ENCODE data around the gene NAV3.
A peak's percentile ranks its signal among the peaks of the same experiment; 100 is the strongest.

Gene NAV3

DNA sequence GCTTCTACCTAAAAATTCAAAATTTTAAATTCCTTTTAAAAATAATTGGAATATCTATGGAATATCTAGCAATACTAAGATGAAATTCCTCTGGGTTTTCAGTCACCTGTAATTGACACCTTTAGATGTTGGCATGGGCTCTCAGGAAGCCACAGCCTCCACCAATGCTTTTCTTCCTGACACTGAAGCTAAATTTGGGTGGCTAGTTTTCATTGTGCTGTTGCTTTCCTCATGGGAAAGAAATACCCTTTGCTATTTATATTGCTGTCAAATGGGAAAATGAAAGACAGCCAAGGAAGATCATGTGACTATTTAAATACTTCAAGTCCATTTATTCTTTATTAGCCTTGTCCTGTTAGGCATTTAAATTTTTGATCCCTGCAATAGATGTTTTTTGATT, 313.0 kb downstream of the NAV3 start:
- Mint-ChIP-seq H3K27ac (no peak overlapping the region), H3K36me3 (no peaks in the 10 kb centered on the region), H3K4me1 (no peaks in the 10 kb centered on the region), H3K4me3 (no peak overlapping the region), H3K9me3 (no peaks in the 10 kb centered on the region), H3K27me3 (no peaks in the 10 kb centered on the region)
- no peak for ATAC-seq (replicated peaks)
- DNase-seq, result no peak

DNA sequence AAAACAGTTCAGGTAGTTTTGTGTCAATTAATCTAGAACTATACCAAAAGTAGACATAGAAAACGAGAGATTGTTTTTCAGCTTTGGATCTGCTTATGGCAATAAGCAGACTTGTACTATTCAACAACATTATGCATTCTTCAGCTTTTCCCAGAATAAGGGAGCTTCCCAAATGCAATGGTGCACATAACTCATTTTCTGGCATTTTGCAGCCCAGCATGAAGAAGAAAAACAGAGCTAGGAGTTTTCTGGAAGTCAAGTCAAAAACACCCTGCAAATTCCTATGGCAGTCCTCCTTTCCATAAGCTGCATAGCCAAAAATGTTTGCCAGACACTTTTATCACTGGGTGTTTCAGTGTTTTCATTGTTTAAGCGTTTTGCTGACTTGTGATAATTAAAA, 314.7 kb downstream of the NAV3 start:
- Mint-ChIP-seq H3K4me1 (no peaks in the 10 kb centered on the region), H3K27me3 (no peaks in the 10 kb centered on the region), H3K27ac (no peak overlapping the region), H3K9me3 (no peaks in the 10 kb centered on the region), H3K4me3 (no peak overlapping the region), H3K36me3 (no peaks in the 10 kb centered on the region)
- no peak for DNase-seq
- ATAC-seq (replicated peaks), result no peak

GRCh38 chr12:78146365-78146772, 315.7 kb downstream of the NAV3 start:
- DNase-seq, result no peak
- H3K36me3 Mint-ChIP-seq, result no peaks in the 10 kb centered on the region

DNA sequence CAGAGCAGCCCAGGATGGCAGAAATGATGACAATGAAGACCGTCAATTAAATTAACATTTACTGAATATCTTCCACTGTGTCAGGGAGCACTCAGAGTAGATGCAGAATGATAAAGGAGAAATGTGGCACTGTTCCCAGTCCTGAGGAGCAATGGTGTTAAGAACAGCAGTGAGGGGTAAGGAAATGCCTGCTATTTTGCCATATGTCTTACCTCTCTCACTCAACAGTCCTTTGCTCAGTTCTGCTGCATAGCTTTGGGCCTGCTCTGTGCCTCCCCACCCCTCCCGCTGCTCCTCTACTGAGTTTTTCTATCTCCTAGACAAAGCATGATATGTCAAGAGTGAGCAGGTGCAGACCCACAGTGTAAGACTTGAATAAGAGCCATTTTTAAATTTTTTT, 318.8 kb downstream of the NAV3 start:
- H3K27ac Mint-ChIP-seq, result no peak overlapping the region
- H3K27me3 Mint-ChIP-seq, result no peaks in the 10 kb centered on the region
- ATAC-seq (replicated peaks), result no peak
- no peaks in the 10 kb centered on the region for H3K4me1 Mint-ChIP-seq
- no peak overlapping the region for H3K4me3 Mint-ChIP-seq
- no peaks in the 10 kb centered on the region for H3K36me3 Mint-ChIP-seq
- DNase-seq, result no peak
- no peaks in the 10 kb centered on the region for H3K9me3 Mint-ChIP-seq

More at GRCh38 chr12:78146365-78146772, 315.7 kb downstream of the NAV3 start:
- Mint-ChIP-seq H3K4me1 (no peaks in the 10 kb centered on the region), H3K4me3 (no peak overlapping the region), H3K27me3 (no peaks in the 10 kb centered on the region), H3K27ac (no peak overlapping the region), H3K9me3 (no peaks in the 10 kb centered on the region)
- ATAC-seq (replicated peaks), result peak; percentile 43 to 45

DNA sequence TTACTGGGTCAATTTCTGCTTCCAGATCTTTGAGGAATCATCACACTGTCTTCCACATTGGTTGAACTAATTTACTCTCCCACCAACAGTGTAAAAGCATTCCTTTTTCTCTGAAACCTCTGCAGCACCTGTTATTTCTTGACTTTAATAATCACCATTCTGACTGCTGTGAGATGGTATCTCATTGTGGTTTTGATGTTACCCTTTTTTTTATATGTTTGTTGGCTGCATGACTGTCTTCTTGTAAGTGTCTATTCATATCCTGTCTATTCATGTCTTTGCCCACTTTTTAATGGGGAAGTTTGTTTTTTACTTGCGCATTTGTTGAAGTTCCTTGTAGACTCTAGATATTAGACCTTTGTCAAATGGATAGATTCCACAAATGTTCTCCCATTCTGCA, 324.9 kb downstream of the NAV3 start:
- Mint-ChIP-seq H3K4me3 (no peak overlapping the region), H3K36me3 (no peaks in the 10 kb centered on the region), H3K27ac (no peak overlapping the region), H3K9me3 (peaks cover 0 to 4% of the 10 kb centered on the region in 2 donors), H3K4me1 (no peaks in the 10 kb centered on the region), H3K27me3 (peaks cover 0 to 7% of the 10 kb centered on the region in 2 donors)
- ATAC-seq (replicated peaks) (no peak), DNase-seq (no peak)

DNA sequence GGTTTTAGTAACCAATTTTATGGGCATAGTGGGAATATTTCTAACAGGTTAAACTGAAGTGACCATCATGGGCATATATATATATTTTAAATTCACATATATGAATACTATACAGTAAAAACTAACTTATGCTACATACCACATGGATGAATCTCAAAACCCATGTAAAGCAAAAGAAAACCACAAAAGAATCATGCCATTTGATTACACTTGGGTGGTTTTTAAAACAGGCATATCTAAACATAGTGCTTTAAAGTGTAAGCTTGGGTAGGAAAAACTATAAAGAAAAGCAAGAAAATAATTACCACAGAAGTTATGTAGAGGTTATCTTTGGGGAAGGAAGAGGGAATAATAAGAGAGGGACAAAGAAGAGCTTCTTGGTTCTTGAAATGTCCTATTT, 326.1 kb downstream of the NAV3 start:
- no peaks in the 10 kb centered on the region for H3K4me1 Mint-ChIP-seq
- H3K36me3 Mint-ChIP-seq, result no peaks in the 10 kb centered on the region
- peaks cover 0 to 4% of the 10 kb centered on the region in 2 donors for H3K9me3 Mint-ChIP-seq
- H3K27me3 Mint-ChIP-seq, result peaks cover 0 to 7% of the 10 kb centered on the region in 2 donors
- DNase-seq (no peak), ATAC-seq (replicated peaks) (no peak)
- H3K4me3 Mint-ChIP-seq, result no peak overlapping the region
- no peak overlapping the region for H3K27ac Mint-ChIP-seq

- Mint-ChIP-seq H3K4me1 (no peaks in the 10 kb centered on the region), H3K27me3 (peaks cover 0 to 7% of the 10 kb centered on the region in 2 donors), H3K36me3 (no peaks in the 10 kb centered on the region), H3K9me3 (peaks cover 0 to 4% of the 10 kb centered on the region in 2 donors), H3K27ac (no peak overlapping the region), H3K4me3 (no peak overlapping the region)
- DNase-seq (no peak), ATAC-seq (replicated peaks) (no peak)
These were observed 326.5 kb downstream of the NAV3 start for GRCh38 chr12:78157199-78157598.

- H3K27me3 Mint-ChIP-seq, result no peaks in the 10 kb centered on the region
- no peak overlapping the region for H3K27ac Mint-ChIP-seq
- H3K4me3 Mint-ChIP-seq, result no peak overlapping the region
- H3K9me3 Mint-ChIP-seq, result no peaks in the 10 kb centered on the region
- DNase-seq (no peak), ATAC-seq (replicated peaks) (no peak)
- H3K4me1 Mint-ChIP-seq, result no peaks in the 10 kb centered on the region
- H3K36me3 Mint-ChIP-seq, result no peaks in the 10 kb centered on the region
These were observed 333.5 kb downstream of the NAV3 start for GRCh38 chr12:78164154-78164553.

- no peaks in the 10 kb centered on the region for H3K36me3 Mint-ChIP-seq
- ATAC-seq (replicated peaks) (no peak), DNase-seq (no peak)
- H3K4me3 Mint-ChIP-seq, result no peak overlapping the region
- H3K27me3 Mint-ChIP-seq, result no peaks in the 10 kb centered on the region
- H3K27ac Mint-ChIP-seq, result no peak overlapping the region
- no peaks in the 10 kb centered on the region for H3K4me1 Mint-ChIP-seq
- no peaks in the 10 kb centered on the region for H3K9me3 Mint-ChIP-seq
These were observed 336.8 kb downstream of the NAV3 start for GRCh38 chr12:78167510-78167909.

- Mint-ChIP-seq H3K27me3 (no peaks in the 10 kb centered on the region), H3K27ac (no peak overlapping the region), H3K9me3 (no peaks in the 10 kb centered on the region), H3K36me3 (no peaks in the 10 kb centered on the region), H3K4me1 (no peaks in the 10 kb centered on the region), H3K4me3 (no peak overlapping the region)
- DNase-seq (no peak), ATAC-seq (replicated peaks) (no peak)
These were observed 340.4 kb downstream of the NAV3 start for GRCh38 chr12:78171061-78171460.

DNA sequence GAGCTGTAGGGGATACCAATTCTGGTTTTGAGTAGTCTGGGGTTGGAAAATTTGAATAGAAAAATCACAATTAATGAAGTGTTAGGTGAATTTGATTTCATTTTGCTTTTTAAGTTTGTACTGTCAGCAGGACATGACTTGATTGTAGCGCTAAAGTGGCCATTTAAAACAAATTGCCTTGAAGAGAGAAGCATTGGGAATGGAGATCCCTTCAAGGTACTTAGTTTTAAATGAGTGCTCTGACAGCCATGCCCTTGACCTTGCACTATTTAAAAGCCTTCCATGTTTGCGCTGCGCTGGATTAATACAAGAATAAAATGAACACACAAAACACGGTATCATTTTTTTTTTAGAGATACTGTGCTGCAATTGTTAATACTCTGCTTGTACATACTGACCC, 345.9 kb downstream of the NAV3 start:
- no peaks in the 10 kb centered on the region for H3K27me3 Mint-ChIP-seq
- no peak for DNase-seq
- no peaks in the 10 kb centered on the region for H3K9me3 Mint-ChIP-seq
- no peak overlapping the region for H3K4me3 Mint-ChIP-seq
- no peak overlapping the region for H3K27ac Mint-ChIP-seq
- no peaks in the 10 kb centered on the region for H3K4me1 Mint-ChIP-seq
- no peak for ATAC-seq (replicated peaks)
- H3K36me3 Mint-ChIP-seq, result no peaks in the 10 kb centered on the region

DNA sequence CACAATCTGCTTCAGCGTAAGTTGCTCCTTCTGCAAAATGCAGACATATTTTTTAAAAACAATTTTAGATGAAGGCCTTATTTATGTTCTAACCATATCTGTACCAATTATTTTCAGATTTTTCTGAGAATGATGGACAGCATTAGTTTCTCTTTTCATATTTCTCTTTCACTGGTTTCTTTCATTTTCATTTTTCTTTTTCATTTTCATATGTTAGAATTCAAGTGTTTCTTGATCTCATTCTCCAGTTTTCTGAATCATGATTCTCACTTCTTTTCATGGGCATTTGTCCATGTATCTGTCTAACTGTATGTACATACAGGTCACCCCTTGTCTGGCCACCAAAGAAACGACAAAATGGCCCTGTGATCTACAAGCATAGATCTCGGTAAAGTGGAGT, 346.6 kb downstream of the NAV3 start:
- no peak for DNase-seq
- Mint-ChIP-seq H3K9me3 (no peaks in the 10 kb centered on the region), H3K4me3 (no peak overlapping the region), H3K27me3 (no peaks in the 10 kb centered on the region), H3K4me1 (no peaks in the 10 kb centered on the region), H3K36me3 (no peaks in the 10 kb centered on the region), H3K27ac (no peak overlapping the region)
- no peak for ATAC-seq (replicated peaks)

GRCh38 chr12:78179346-78179745, 348.7 kb downstream of the NAV3 start:
- no peak overlapping the region for H3K4me3 Mint-ChIP-seq
- H3K27me3 Mint-ChIP-seq, result no peaks in the 10 kb centered on the region
- DNase-seq, result no peak
- no peaks in the 10 kb centered on the region for H3K4me1 Mint-ChIP-seq
- no peaks in the 10 kb centered on the region for H3K36me3 Mint-ChIP-seq
- H3K27ac Mint-ChIP-seq, result no peak overlapping the region
- ATAC-seq (replicated peaks), result no peak
- no peaks in the 10 kb centered on the region for H3K9me3 Mint-ChIP-seq

GRCh38 chr12:78181544-78182162, 351.0 kb downstream of the NAV3 start:
- Mint-ChIP-seq H3K36me3 (no peaks in the 10 kb centered on the region), H3K4me3 (no peak overlapping the region), H3K27me3 (no peaks in the 10 kb centered on the region), H3K9me3 (no peaks in the 10 kb centered on the region), H3K27ac (no peak overlapping the region), H3K4me1 (no peaks in the 10 kb centered on the region)
- DNase-seq (no peak), ATAC-seq (replicated peaks) (peak; percentile 33)

DNA sequence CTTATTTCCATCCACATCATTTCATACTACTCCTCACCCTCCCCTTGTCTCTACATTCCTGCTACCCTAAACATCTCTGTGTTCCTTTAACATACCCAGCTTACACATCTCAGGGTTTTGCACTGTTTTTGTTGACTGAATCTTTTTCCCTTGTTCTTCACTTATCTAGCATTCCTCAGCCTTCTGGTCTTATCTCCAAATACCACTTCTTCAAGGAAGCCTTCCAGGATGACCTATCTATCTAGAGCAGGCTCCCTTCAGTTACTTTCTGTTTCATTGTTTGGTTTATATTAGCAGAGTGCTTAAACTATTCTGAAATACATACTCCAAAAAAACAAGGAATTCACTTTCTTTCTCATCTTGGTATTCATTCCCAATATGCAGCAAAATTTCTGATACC, 353.1 kb downstream of the NAV3 start:
- no peak overlapping the region for H3K27ac Mint-ChIP-seq
- ATAC-seq (replicated peaks), result no peak
- no peaks in the 10 kb centered on the region for H3K4me1 Mint-ChIP-seq
- DNase-seq, result no peak
- H3K36me3 Mint-ChIP-seq, result no peaks in the 10 kb centered on the region
- no peak overlapping the region for H3K4me3 Mint-ChIP-seq
- H3K9me3 Mint-ChIP-seq, result no peaks in the 10 kb centered on the region
- H3K27me3 Mint-ChIP-seq, result no peaks in the 10 kb centered on the region

DNA sequence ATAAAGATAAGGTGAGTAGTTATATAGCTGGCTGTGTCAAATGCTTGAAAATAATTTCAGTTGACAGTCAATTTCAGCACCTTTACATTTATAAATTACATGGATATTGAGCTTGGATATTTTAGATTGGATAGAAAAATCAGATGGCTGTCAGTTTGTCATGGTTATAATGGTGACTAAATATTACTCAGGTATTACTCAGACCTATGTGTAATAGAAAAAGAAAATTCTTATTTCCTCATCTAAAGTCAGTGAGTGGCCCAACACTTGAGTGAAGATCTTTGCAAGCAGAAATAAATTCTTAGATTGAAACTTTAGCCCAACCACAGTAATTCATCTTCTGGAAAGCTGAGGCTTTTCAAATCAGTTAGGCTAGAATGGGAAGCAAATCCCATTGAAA, 354.4 kb downstream of the NAV3 start:
- ATAC-seq (replicated peaks) (no peak), DNase-seq (no peak)
- no peaks in the 10 kb centered on the region for H3K9me3 Mint-ChIP-seq
- no peaks in the 10 kb centered on the region for H3K4me1 Mint-ChIP-seq
- no peak overlapping the region for H3K27ac Mint-ChIP-seq
- H3K36me3 Mint-ChIP-seq, result no peaks in the 10 kb centered on the region
- no peaks in the 10 kb centered on the region for H3K27me3 Mint-ChIP-seq
- H3K4me3 Mint-ChIP-seq, result no peak overlapping the region
